ENCODE data around the gene SRRM2.

DNA sequence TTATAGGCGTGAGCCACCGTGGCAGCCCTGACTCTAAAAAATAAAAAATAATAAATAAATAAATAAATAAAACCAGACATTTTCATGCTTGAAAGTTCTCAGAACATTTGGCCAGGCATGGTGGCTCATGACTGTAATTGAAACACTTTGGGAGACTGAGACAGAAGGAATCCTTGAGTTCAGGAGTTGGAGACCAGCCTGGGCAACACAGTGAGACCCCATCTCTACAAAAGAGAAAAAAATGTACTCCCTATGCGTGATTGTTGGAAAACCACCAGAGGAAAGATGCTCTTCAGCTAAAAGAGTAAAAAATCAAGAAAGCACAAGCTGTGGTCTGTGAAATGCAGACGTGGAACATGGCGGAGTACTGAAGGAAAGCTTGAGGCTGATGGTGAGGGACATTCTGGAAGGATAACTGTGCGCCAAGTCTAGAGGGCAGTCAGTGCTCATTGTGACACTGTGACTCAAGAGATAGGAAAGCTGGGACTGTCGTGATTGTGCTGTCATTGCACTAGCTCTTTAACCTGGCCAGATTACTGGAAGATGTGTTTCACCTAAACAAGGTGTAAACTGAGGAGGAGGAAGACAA, 28.3 kb upstream of the SRRM2 start:
- TF ChIP-seq TRIM24 (IDR thresholded peaks at IDR 0.05) (no peak), RAD21 (CRISPR knock-in tag; conservative IDR thresholded peaks at IDR 0.05 in 1 of 2, IDR thresholded peaks at IDR 0.05 in 1 of 2) (no peak), ZFP36 (IDR thresholded peaks at IDR 0.05; ENCODE audit: low read depth, low read length, partially characterized antibody) (no peak)
